ENCODE results near the gene PDE4D. TPM values are rescaled to one million over a fixed set of nuclear protein-coding genes. Genes with fewer than 3 reads are reported as not detected.

PDE4D gene
- total RNA-seq, 1 experiment from 2014 or later = 3.6 TPM

DNA sequence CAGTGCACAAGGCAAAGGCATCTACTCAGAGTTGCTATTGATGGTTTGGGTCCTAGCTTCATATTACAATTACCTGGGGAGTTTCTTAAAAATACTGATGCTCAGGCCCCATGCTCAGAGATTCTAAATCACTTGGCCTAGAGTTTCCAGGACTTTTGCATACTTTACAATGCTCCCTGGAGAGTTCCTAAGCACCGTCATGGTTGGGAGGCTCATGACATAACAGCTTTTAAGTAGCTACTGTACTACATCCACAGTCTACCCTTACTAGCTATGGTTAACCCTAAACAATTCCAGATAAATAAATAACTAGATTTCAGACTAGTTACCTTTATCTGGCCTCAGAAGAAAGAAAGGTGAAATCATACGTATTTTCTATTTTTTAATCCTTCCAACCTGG, 414.4 kb downstream of the PDE4D start:
- no peaks in the 10 kb centered on the region for H3K9me3 ChIP-seq (ENCODE audit: low read length)
- no peak overlapping the region for H3K4me3 ChIP-seq (ENCODE audit: low read length)
- H4K20me1 ChIP-seq (ENCODE audit: low read length) = no peaks in the 10 kb centered on the region
- TF ChIP-seq EZH2phosphoT487 (IDR thresholded peaks at IDR 0.05; ENCODE audit: borderline replicate concordance, low read length) = no peak
- TF ChIP-seq EZH2 (IDR thresholded peaks at IDR 0.05; ENCODE audit: low read length, unreplicated experiment) = no peak
- TF ChIP-seq, protein P1, sequence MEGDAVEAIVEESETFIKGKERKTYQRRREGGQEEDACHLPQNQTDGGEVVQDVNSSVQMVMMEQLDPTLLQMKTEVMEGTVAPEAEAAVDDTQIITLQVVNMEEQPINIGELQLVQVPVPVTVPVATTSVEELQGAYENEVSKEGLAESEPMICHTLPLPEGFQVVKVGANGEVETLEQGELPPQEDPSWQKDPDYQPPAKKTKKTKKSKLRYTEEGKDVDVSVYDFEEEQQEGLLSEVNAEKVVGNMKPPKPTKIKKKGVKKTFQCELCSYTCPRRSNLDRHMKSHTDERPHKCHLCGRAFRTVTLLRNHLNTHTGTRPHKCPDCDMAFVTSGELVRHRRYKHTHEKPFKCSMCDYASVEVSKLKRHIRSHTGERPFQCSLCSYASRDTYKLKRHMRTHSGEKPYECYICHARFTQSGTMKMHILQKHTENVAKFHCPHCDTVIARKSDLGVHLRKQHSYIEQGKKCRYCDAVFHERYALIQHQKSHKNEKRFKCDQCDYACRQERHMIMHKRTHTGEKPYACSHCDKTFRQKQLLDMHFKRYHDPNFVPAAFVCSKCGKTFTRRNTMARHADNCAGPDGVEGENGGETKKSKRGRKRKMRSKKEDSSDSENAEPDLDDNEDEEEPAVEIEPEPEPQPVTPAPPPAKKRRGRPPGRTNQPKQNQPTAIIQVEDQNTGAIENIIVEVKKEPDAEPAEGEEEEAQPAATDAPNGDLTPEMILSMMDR (conservative IDR thresholded peaks at IDR 0.05; ENCODE audit: low read depth, low read length) = no peak
- no peaks in the 10 kb centered on the region for H3K9me2 ChIP-seq (replicated peaks; ENCODE audit: low read length)
- no peaks in the 10 kb centered on the region for H3K36me3 ChIP-seq (ENCODE audit: low read depth, low read length)
- intact Hi-C loops (cut with micrococcal nuclease) = no loop called here
- H2AFZ ChIP-seq (ENCODE audit: low read length) = no peak overlapping the region
- no peak overlapping the region for H3K9ac ChIP-seq (ENCODE audit: low read length)
- H3F3A ChIP-seq (ENCODE audit: low read length, unreplicated experiment) = no peaks in the 10 kb centered on the region
- CTCF ChIA-PET = no interaction called here
- ATAC-seq (no peak), DNase-seq (no peak)
- no peaks in the 10 kb centered on the region for H3K79me2 ChIP-seq (ENCODE audit: low read length)
- no peaks in the 10 kb centered on the region for H3K4me1 ChIP-seq (ENCODE audit: insufficient read depth, low read length)
- POLR2A ChIA-PET (ENCODE audit: unreplicated experiment) = no interaction called here
- H3K4me2 ChIP-seq (ENCODE audit: low read length) = no peak overlapping the region
- no peaks in the 10 kb centered on the region for H3K27me3 ChIP-seq (ENCODE audit: low read length)
- BruUV-seq (replicated peaks) = no TSS peak
- H3K27ac ChIP-seq (ENCODE audit: low read length) = no peak overlapping the region

DNA sequence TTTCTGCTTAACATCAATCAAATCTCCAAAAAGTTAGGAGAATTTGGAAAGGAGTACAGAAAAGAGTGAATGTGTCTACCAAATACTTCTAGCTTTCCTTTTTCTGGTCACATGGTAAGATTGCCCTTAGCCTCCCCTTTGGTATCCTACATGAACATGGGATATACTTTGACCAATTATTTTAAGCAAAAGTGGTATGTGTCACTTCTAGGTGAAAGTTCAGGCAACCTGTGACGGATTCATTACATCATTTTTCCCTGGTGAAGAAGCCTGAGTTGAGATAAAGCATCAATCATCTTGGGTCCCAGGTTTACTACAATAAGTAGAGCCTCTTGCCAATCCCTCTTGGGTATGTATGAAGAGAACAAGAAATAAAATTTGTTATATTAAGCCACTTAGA, 419.2 kb downstream of the PDE4D start:
- Histone ChIP-seq H3K79me2 (ENCODE audit: low read length) (no peaks in the 10 kb centered on the region), H3K4me2 (ENCODE audit: low read length) (no peak overlapping the region), H3K9me2 (replicated peaks; ENCODE audit: low read length) (no peaks in the 10 kb centered on the region), H3K4me3 (ENCODE audit: low read length) (no peak overlapping the region), H4K20me1 (ENCODE audit: low read length) (no peaks in the 10 kb centered on the region), H3F3A (ENCODE audit: low read length, unreplicated experiment) (no peaks in the 10 kb centered on the region), H3K27me3 (ENCODE audit: low read length) (no peaks in the 10 kb centered on the region), H3K9ac (ENCODE audit: low read length) (no peak overlapping the region), H3K4me1 (ENCODE audit: insufficient read depth, low read length) (no peaks in the 10 kb centered on the region), H3K9me3 (ENCODE audit: low read length) (no peaks in the 10 kb centered on the region), H2AFZ (ENCODE audit: low read length) (no peak overlapping the region), H3K27ac (ENCODE audit: low read length) (no peak overlapping the region), H3K36me3 (ENCODE audit: low read depth, low read length) (no peaks in the 10 kb centered on the region)
- CTCF ChIA-PET = no interaction called here
- no peak for ATAC-seq
- POLR2A ChIA-PET (ENCODE audit: unreplicated experiment) = no interaction called here
- intact Hi-C loops (cut with micrococcal nuclease) = no loop called here
- BruUV-seq (replicated peaks) = no TSS peak
- TF ChIP-seq EZH2phosphoT487 (IDR thresholded peaks at IDR 0.05; ENCODE audit: borderline replicate concordance, low read length) = no peak
- TF ChIP-seq EZH2 (IDR thresholded peaks at IDR 0.05; ENCODE audit: low read length, unreplicated experiment) = no peak
- TF ChIP-seq, protein P1 (conservative IDR thresholded peaks at IDR 0.05; ENCODE audit: low read depth, low read length) = no peak
- no peak for DNase-seq

DNA sequence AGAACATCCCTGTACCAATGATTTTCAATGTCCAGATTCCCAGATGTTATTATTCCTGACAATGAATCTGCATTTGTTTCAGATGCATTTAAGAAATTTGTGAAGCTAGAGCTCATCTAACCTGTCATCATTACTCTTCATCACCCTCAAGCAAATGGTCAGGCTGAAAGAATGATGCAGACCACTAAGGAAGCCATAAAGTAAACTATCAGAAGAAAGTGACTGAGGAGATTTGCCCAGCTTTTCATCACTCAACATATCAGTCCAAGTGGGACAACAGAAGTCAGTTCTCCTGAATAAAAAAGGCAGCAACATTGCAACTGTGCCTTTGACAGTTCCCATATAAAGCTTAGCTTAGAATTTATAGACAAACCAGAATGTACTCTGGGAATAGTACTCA, 419.9 kb downstream of the PDE4D start:
- TF ChIP-seq EZH2phosphoT487 (IDR thresholded peaks at IDR 0.05; ENCODE audit: borderline replicate concordance, low read length) = no peak
- TF ChIP-seq, protein P1 (conservative IDR thresholded peaks at IDR 0.05; ENCODE audit: low read depth, low read length) = no peak
- no peak for TF ChIP-seq EZH2 (IDR thresholded peaks at IDR 0.05; ENCODE audit: low read length, unreplicated experiment)
- ChIA-PET CTCF (no interaction called here), POLR2A (ENCODE audit: unreplicated experiment) (no interaction called here)
- no peaks in the 10 kb centered on the region for H3K27me3 ChIP-seq (ENCODE audit: low read length)
- H3K9me2 ChIP-seq (replicated peaks; ENCODE audit: low read length) = no peaks in the 10 kb centered on the region
- intact Hi-C loops (cut with micrococcal nuclease) = no loop called here
- no peak overlapping the region for H3K4me3 ChIP-seq (ENCODE audit: low read length)
- H4K20me1 ChIP-seq (ENCODE audit: low read length) = no peaks in the 10 kb centered on the region
- no peak overlapping the region for H3K27ac ChIP-seq (ENCODE audit: low read length)
- DNase-seq (no peak), ATAC-seq (no peak)
- H3K9me3 ChIP-seq (ENCODE audit: low read length) = no peaks in the 10 kb centered on the region
- no peaks in the 10 kb centered on the region for H3F3A ChIP-seq (ENCODE audit: low read length, unreplicated experiment)
- no peaks in the 10 kb centered on the region for H3K79me2 ChIP-seq (ENCODE audit: low read length)
- H2AFZ ChIP-seq (ENCODE audit: low read length) = no peak overlapping the region
- no peaks in the 10 kb centered on the region for H3K4me1 ChIP-seq (ENCODE audit: insufficient read depth, low read length)
- no peak overlapping the region for H3K9ac ChIP-seq (ENCODE audit: low read length)
- BruUV-seq (replicated peaks) = no TSS peak
- H3K36me3 ChIP-seq (ENCODE audit: low read depth, low read length) = no peaks in the 10 kb centered on the region
- no peak overlapping the region for H3K4me2 ChIP-seq (ENCODE audit: low read length)
